ENCODE measurements around the gene BAMBI. TPM values are rescaled to one million over a fixed set of nuclear protein-coding genes. Genes with fewer than 3 reads are reported as not detected.
"Not testable (repeated sequence)": the region's sequence is repeated elsewhere in the genome, so short reads cannot be mapped to it uniquely, and the experiment has no call there.

BAMBI gene, protein sequence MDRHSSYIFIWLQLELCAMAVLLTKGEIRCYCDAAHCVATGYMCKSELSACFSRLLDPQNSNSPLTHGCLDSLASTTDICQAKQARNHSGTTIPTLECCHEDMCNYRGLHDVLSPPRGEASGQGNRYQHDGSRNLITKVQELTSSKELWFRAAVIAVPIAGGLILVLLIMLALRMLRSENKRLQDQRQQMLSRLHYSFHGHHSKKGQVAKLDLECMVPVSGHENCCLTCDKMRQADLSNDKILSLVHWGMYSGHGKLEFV
- polyA plus RNA-seq (2012; ENCODE audit: missing spikeins) = not detected

DNA sequence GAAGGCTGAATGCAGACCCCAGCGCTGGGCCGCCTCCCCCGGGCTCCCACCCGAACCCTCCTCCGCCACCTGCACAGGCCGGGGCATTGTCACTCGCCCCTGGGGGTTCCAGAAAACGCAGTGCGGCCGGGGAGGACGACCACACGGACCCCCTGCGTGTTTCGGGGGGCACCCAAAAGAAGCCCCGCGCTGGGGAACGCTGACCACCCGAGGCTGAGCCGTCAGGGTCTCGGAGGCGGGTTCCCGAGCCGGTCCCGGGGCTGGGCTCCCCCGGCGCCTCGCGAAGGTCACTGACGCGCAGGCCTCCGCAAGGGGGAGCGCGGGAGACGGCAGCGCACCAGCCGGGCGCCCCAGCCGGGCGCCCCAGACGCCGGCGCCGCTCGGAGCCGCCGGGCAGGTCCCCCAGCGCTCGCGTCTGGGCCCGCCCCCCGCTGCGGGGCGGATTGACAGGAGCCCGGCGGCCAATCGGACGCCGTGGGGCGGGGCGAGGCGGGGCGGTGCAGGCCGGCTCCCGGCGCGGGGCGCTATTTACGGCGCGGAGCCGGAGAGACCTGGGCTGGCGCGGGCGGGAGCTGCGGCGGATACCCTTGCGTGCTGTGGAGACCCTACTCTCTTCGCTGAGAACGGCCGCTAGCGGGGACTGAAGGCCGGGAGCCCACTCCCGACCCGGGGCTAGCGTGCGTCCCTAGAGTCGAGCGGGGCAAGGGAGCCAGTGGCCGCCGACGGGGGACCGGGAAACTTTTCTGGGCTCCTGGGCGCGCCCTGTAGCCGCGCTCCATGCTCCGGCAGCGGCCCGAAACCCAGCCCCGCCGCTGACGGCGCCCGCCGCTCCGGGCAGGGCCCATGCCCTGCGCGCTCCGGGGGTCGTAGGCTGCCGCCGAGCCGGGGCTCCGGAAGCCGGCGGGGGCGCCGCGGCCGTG is at the start of gene BAMBI:
Gene BAMBI (plus strand): TSS at position 554 of the 920 bp plus-strand sequence. CDS start 377 bp downstream, outside the sequence.
- TF ChIP-seq POLR2A (IDR thresholded peaks at IDR 0.05; ENCODE audit: low read depth, low read length) = no peak
- TF ChIP-seq POLR2AphosphoS5 (IDR thresholded peaks at IDR 0.05; ENCODE audit: low read depth, low read length) = no peak
- no peak for TF ChIP-seq TAF1 (IDR thresholded peaks at IDR 0.05; ENCODE audit: borderline replicate concordance, low read depth, low read length)
- no peak for FAIRE-seq
- peak; percentile 82 for DNase-seq (ENCODE audit: insufficient read length)

DNA sequence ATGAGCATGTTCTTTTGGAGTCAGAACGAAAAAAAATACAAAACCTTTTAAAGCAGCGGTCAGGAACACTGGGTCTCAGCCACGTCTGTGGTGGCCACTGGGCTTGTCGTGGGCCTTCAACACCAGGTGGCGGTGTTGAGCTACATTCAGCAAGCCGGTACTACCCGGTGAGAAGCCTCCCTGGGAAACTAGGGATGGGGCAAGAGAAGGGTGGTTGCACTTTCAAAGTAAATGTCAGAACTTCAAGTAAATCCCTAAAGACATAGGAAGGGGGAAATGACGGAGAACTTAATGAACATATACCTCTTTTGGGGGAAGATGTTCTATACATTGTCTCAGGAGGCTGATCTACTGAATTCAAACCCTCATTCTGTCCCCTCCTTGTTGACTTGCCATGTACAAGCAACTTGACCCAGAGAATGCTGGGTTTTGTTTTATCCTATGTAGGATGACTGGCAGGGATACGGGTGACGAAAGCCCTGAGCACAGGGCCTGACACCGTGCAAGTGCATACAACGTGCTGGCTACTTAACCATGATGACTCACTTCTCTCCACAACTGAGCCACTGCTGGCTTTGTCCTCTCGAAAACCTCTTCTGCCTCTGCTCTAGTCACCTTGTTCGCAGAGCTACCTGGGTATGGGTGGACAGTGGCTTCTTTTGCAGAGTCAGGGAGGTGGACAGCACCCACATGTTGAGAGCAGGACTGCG is 49.0 kb upstream of the BAMBI start:
- FAIRE-seq (peak; percentile 88), DNase-seq (ENCODE audit: insufficient read length) (peak; percentile 41)
- TF ChIP-seq POLR2A (IDR thresholded peaks at IDR 0.05; ENCODE audit: low read depth, low read length) (no peak), TAF1 (IDR thresholded peaks at IDR 0.05; ENCODE audit: borderline replicate concordance, low read depth, low read length) (no peak), POLR2AphosphoS5 (IDR thresholded peaks at IDR 0.05; ENCODE audit: low read depth, low read length) (no peak)

DNA sequence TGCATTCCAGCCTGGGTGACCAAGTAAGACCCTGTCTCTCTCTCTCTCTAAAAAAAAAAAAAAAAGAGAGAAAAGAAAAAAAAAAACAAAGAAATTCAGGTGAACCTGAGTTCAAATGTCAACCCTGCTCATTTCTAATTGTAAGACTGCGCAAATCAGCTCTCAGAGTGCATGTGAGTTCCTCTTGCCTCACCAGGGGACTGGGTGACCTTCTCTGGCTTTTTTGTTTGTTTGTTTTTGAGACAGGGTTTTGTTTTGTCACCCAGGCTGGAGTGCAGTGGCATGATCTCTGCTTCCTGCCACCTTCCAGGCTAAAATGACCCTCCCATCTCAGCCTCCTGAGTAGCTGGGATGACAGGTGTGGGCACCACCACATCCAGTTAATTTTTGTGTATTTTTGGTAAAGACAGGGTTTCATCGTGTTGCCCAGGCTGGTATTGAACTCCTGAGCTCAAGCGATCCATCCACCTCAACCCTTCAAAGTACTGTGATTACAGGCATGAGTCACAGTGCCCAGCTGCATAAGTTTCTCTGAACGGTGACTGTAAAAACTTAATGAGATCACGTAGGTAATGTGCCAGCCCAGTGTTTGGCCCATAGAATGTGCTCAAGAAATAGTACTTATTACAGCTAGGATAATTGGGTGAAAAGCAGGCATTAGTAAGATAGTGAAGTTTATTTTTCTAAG is 45.3 kb upstream of the BAMBI start:
- FAIRE-seq (no peak), DNase-seq (ENCODE audit: insufficient read length) (no peak)
- no peak for TF ChIP-seq POLR2AphosphoS5 (IDR thresholded peaks at IDR 0.05; ENCODE audit: low read depth, low read length)
- TF ChIP-seq TAF1 (IDR thresholded peaks at IDR 0.05; ENCODE audit: borderline replicate concordance, low read depth, low read length) = no peak
- TF ChIP-seq POLR2A (IDR thresholded peaks at IDR 0.05; ENCODE audit: low read depth, low read length) = no peak

DNA sequence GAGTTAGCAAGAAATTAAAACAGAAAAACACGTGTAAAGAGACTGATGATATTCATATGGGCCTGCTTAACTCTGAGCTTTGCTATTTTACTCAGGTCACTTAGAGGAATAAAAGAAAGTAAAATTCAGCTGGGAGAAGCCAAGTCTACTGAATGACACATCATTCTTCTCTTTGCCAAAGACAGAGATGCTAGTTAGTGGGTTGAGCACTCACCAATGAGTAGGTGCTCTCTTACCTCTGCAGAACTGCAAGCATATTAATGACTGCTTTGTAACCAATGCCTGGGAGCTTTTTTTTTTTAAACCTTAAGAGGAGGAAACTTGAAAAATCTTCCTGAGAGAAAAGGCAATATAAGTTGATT is 44.8 kb upstream of the BAMBI start:
- TF ChIP-seq POLR2AphosphoS5 (IDR thresholded peaks at IDR 0.05; ENCODE audit: low read depth, low read length) (no peak), TAF1 (IDR thresholded peaks at IDR 0.05; ENCODE audit: borderline replicate concordance, low read depth, low read length) (no peak), POLR2A (IDR thresholded peaks at IDR 0.05; ENCODE audit: low read depth, low read length) (no peak)
- no peak for FAIRE-seq
- DNase-seq (ENCODE audit: insufficient read length) = no peak

DNA sequence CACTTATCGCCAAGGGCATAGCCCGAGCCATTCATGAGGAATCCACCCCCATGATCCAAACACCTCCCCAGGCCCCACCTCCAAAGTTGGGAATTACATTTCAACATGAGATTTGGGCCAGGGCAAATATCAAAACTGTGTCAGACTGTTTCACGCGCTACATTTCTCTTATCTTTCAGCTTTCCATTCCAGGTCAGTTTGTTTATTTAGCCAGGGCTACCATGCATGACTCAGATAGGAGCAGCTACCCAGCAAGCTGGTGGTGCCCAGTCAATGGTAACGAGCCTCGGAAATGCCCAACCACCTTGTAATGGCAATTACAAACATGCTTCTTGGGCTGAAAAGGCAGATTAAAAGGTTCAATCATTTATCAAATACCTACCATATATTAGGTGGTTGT is 43.6 kb upstream of the BAMBI start:
- no peak for TF ChIP-seq TAF1 (IDR thresholded peaks at IDR 0.05; ENCODE audit: borderline replicate concordance, low read depth, low read length)
- no peak for TF ChIP-seq POLR2A (IDR thresholded peaks at IDR 0.05; ENCODE audit: low read depth, low read length)
- TF ChIP-seq POLR2AphosphoS5 (IDR thresholded peaks at IDR 0.05; ENCODE audit: low read depth, low read length) = no peak
- FAIRE-seq = no peak
- no peak for DNase-seq (ENCODE audit: insufficient read length)

DNA sequence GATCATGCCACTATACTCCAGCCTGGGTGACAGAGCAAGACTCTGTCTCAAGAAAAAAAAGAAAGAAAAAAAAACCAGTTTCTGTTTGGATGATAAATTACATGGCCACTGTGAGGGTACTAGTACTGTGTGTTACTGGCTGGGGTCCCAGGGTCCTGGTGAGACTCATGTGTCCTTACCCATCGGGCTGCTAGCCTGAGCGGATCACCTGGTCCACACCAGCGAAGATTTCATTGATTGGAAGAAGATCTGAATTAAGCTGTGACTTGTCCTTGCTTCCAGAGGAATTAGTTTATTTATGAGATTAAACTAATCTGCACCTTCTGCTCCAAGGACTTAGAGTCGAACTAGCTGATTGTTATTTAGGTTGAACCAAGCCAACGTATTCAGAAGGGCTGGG is 40.0 kb upstream of the BAMBI start:
- DNase-seq (ENCODE audit: insufficient read length) (no peak), FAIRE-seq (no peak)
- TF ChIP-seq TAF1 (IDR thresholded peaks at IDR 0.05; ENCODE audit: borderline replicate concordance, low read depth, low read length) (no peak), POLR2AphosphoS5 (IDR thresholded peaks at IDR 0.05; ENCODE audit: low read depth, low read length) (no peak), POLR2A (IDR thresholded peaks at IDR 0.05; ENCODE audit: low read depth, low read length) (no peak)

DNA sequence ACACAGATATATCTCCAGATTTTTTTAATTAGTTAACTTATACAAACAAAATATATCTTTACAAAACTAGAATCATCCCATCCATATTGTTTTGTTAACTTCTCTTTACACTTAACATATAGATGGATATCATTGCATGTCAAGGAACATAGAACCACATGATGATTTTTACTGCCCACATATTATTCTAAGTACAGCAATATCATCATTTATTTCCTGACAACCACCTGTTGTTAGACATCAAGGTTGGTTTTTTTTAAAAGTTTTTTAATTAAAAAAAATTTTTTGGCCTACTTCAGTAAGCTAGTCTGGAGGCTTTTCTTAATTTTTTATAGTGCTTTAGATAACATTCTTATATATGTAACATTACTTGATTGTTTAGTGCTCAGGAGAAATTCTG is 38.9 kb upstream of the BAMBI start:
- TF ChIP-seq POLR2AphosphoS5 (IDR thresholded peaks at IDR 0.05; ENCODE audit: low read depth, low read length) (no peak), POLR2A (IDR thresholded peaks at IDR 0.05; ENCODE audit: low read depth, low read length) (no peak), TAF1 (IDR thresholded peaks at IDR 0.05; ENCODE audit: borderline replicate concordance, low read depth, low read length) (no peak)
- DNase-seq (ENCODE audit: insufficient read length) (no peak), FAIRE-seq (no peak)

DNA sequence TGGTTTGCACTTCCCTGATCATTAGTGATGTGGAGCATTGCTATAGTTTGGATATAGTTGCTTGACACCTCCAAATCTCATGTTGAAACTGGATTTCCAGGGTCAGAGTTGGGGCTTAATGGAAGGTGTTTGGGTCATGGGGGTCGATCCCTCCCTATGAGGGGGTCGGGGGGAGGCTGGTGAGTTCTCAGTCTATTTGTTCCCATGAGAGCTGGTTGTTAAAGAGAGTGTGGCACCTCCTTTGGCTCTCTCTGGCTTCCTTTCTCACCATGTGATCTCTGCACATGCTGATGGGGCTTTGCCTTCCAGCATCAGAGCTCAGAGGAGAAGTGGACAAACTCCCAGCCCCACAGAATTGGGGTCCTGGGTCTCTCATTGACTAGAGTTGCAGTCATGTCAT is 36.8 kb upstream of the BAMBI start:
- FAIRE-seq (no peak), DNase-seq (ENCODE audit: insufficient read length) (no peak)
- TF ChIP-seq TAF1 (IDR thresholded peaks at IDR 0.05; ENCODE audit: borderline replicate concordance, low read depth, low read length) (no peak), POLR2AphosphoS5 (IDR thresholded peaks at IDR 0.05; ENCODE audit: low read depth, low read length) (no peak), POLR2A (IDR thresholded peaks at IDR 0.05; ENCODE audit: low read depth, low read length) (no peak)

DNA sequence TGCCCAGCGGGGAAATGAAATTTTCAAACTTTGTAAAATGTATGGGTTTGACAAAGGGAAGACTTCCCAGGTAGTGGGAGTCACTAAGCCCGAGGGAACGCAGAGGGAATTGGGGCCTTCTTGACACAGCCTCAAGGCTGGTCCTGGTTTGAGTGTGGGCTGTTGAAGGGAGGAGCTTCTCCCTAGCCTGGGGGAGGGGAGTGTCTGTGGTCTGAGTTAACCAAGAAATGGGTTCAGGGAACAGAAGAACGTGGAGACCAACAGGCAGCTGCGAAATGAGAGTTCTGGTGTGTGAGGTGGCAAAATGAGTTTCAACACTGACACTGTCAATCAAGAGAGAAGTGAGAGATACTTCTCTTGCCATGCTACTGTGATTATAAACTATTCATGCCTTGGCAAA is 32.7 kb upstream of the BAMBI start:
- no peak for DNase-seq (ENCODE audit: insufficient read length)
- TF ChIP-seq TAF1 (IDR thresholded peaks at IDR 0.05; ENCODE audit: borderline replicate concordance, low read depth, low read length) (no peak), POLR2AphosphoS5 (IDR thresholded peaks at IDR 0.05; ENCODE audit: low read depth, low read length) (no peak), POLR2A (IDR thresholded peaks at IDR 0.05; ENCODE audit: low read depth, low read length) (no peak)
- FAIRE-seq = no peak

DNA sequence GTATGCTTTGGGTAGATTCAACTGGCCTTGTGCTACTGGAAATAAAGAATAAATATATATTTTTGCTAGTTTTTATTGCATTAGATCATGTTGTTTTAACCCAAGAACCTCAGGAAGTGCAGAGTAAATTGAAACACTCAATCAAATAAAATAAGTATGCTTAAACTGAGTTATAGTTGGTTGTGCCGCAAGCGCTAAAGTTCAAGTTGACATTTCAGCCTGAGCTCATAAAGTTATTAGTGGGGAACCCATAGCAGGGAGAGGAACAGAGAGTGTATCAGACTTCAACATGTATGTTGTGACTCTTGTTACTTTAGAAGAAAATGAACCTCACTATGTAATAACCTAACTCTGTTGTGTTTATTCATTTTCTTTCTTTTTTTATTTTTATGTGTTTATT is 25.2 kb upstream of the BAMBI start:
- TF ChIP-seq POLR2A (IDR thresholded peaks at IDR 0.05; ENCODE audit: low read depth, low read length) = no peak
- no peak for TF ChIP-seq TAF1 (IDR thresholded peaks at IDR 0.05; ENCODE audit: borderline replicate concordance, low read depth, low read length)
- DNase-seq (ENCODE audit: insufficient read length) (no peak), FAIRE-seq (no peak)

DNA sequence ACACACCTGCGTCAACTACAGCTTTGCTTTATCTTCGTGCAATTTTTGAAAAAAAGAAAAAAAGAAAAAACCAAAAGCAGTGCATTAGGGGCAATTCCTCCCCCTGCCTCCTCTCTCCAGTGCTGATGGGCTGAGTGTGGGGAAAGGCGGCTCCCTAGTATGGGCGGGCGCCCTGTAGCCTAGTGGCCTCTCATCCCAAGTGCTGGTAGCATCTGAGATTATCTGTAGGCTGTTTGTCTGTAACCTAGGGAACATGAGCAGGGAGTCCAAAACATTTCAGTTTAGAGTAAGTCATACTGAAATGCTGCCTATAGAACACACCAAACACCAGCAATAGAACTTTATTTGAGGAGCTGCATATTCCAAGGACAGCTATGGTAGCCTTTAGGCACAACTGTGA is 24.6 kb upstream of the BAMBI start:
- no peak for TF ChIP-seq TAF1 (IDR thresholded peaks at IDR 0.05; ENCODE audit: borderline replicate concordance, low read depth, low read length)
- TF ChIP-seq POLR2AphosphoS5 (IDR thresholded peaks at IDR 0.05; ENCODE audit: low read depth, low read length) = no peak
- TF ChIP-seq POLR2A (IDR thresholded peaks at IDR 0.05; ENCODE audit: low read depth, low read length) = no peak
- FAIRE-seq (no peak), DNase-seq (ENCODE audit: insufficient read length) (no peak)

DNA sequence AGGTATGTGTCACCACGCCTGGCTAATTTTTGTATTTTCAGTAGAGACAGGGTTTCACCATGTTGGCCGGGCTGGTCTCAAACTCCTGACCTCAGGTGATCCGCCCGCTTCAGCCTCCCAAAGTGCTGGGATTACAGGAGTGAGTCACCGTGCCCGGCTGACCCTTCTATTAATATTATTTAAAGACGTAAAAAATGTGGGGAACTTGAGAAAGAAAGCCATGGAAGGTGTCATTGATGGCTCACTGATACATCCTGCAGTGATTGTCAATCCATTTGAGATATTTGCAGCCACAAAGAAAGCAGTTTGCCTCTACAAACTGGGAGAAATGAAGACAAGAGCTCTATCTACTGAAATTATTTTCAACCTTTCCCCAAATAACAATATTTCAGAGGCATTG is 18.5 kb upstream of the BAMBI start:
- not testable (repeated sequence) for FAIRE-seq; DNase-seq (ENCODE audit: insufficient read length)
